Activated CD4-positive, CD25-positive, alpha-beta regulatory T cell treated with anti-CD3 and anti-CD28 coated beads, Interleukin-2, amount 50 U/mL, for 72 hours (primary cell): Measurements from ENCODE around the gene SH3BP5.

Experiments used
- DNase-seq: peaks from one replicate; pipeline ENCODE4 v3.0.0; 2021

The SH3BP5 gene

DNA sequence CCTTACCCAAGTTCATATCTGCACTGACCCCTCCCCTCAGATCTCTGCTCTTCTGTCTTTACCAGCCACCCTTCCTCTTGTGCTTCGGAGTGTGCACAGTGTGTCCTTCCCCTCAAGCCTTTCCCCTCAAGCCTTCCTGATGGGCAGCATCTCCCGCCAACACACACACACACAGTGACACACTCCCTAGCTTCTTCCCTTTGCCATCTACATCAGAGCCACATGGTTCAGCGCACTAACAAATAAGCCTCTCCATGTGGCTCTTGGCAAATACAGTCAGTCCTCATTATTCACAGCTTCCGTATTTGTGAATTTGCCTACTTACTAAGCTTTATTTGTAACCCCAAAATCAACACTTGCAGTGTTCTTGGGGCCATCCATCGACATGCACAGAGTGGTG lies 37.5 kb downstream of the SH3BP5 start:
- no peak for DNase-seq

DNA sequence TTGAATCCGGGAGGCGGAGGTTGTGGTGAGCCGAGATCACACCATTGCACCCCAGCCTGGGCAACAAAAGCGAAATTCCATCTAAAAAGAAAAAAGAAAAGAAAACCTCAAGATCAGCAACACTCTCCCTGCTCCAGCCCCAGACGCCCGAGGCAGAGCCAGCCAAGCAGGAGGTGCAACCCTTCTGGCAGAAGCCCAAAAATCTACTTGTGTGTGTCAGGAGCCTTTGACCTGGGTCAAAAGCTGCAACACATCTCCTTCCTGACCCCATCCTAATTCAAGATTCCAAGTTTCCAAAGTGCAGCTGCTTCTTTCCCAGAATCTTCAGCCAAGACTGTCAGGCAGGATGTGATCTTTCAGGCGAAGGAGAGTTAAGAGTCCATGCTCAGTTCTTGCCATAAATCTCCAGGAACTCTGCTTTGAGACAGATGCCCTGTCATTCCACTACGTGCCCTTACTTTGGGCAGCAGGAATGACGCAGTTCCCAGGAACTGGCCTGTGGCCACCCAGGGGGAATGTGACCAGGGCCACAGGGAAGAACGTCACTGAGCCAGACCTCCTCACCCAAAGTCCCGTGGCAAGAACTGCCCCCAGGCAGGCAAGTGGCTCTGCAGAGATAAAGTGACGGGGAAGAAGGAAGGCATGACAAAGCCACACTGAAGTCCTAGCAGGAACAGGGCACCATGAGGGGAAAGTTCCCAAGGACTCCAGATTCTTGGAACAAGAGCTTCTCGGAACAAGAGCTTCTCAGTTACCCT lies 39.4 kb downstream of the SH3BP5 start:
- no peak for DNase-seq

DNA sequence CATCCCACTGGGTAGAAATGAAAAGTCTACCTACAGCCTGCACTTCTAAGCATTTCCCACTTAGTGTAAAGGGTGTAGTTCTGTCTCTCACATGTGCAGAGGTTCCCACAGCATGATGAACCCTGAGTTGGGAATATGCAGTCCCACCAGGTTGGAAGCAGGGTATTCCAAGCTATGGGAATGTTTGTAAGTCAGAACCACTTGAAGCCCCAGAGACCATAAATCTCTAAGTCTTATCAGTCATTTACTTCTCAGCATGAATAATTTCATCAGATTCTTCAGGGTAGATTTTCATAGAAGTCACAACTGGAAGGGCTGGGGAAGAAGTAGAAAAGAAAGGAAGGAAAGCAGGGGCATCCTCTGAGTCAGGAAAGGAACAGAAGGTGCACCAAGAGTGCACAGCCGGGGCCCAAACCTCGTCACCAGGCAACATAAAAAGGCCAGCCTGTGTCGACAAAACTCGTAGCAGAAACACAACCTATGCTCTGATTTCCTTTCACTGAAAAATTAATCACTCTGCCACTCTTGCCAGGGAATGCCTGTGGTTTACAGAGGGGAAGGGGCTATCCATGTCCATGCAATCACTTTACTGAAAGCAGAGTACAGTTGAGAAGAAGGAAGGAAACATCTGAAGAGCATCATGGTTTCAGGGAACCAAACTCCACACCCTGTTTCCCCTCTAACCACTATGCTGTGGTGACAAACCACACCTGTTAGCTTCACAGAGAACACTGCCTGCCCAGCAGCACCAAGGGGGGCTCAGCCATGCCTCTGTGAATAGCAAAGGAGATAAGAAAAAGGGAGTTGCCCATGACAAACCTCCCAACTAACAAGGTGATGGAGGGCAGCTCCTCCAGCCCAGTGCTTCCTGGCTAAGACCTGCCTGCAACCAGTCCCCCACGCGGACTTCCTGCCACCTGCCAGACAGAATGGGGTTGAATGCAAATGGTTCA lies 40.5 kb downstream of the SH3BP5 start:
- peak; percentile 37 for DNase-seq

DNA sequence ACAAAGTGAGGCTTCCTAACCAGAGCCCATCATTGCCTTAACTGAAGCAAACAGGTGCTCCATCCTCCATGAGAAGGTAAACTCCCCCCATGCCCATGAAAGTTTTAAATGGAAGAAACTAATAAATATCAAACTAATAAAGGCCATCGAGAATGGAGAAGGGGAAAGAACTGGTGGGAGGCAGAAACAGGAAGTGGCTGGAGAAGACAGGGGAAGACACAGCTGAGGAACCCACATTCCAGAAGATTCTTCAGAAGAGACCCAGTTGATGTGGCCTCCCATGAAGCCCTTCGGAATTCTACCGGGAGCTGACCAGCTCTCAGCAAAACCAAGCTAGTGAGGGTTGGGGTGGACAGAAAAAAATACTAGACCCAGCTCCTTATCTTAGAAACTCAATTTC lies 41.6 kb downstream of the SH3BP5 start:
- DNase-seq, result no peak

DNA sequence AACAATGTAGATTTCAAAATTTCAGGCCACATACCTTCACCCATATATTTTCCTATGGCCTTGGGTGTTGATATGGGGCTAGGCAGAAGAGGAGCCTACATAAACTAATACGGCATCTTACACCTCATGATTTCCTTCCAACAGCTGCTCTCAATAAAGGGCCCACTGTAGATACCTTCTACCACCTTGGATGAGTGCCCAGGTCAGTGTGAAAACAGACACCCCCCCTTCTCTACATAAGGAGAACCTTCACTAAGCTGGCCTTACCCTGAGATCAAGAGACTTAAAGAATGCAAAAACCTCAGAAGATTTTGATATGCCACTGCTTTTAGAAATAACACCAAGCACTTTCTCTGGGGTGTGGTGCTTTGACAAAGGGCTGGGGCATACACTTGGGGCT lies 42.7 kb downstream of the SH3BP5 start:
- no peak for DNase-seq

DNA sequence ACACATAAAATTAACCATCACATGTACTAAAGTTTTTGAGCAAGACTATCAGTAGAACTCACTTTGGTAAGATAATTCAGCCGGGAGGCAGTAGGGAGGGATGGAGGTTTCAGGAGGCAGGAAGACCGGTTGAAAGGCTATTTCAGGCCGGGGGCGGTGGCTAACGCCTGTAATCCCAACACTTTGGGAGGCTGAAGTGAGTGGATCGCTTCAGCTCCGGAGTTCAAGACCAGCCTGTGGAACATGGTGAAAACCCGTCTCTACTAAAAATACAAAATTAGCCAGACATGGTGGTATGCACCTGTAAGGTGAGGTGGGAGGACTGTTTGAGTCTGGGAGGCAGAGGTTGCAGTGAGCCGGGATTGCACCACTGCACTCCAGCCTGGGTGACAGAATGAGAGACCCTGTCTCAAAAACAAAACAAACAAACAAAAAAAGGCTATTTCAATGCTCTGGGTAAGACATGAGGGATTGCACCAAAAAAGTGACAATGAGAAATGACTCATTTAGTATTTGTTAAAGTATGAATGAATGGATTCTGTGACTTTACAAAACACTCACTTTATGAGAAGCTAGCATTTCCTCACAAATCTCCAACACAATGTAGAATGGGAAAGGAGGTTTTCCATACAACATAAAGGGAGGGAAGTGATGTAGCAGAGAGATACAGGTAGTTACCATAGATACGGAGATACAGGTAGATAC lies 43.9 kb downstream of the SH3BP5 start:
- DNase-seq, result no peak

DNA sequence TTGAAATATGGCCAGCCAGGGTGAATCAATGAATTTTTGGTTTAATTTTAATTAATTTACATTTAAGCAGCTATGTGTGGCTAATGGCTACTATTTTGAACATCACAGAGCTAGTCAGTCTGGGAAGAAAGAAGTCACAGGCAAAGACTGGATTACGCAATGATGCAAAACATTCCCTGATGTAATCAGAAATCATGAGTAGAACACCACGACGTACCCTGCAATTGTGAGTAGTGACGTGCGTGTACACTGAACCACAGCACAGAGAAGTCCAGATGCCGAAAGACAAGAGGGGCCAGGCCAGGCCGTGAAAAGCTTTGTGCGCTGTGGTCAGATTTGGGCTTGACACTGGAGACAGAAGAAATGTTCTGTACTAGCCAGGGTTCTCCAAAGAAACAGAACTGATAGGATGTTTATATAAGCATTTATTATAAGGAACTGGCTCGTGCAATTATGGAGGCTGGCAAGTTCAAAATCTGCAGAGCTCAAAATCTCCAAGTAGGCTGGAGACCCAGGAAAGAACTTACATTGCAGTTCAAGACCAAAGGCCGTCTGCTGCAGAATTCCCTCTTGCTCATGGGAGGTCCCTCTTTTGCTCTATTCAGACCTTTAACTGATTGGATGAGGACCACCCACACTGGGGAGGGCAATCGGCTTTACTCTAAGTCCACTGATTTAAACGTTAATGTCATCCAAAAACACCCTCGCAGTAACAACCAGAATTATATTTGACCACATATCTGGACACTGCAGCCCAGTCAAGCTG lies 44.6 kb downstream of the SH3BP5 start:
- DNase-seq, result no peak

DNA sequence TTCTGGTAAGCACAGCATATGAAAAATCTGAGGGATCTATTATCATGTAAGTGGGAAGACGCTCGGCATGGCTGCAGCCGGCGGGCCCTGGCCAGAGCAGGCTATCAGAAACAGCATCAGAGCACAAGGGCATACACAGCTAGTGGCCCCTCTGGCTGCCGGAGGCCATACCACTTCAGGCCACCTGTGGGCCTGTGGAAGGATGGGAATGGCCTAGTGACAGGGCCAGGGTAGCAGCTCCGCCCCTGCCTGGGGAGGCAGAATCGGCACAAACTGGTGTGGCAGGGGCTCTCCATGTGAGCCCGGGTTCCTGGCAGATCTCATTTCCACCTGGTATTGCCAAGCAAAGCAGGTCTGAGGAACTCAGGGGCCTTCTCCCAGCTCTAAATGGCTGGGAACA lies 46.4 kb downstream of the SH3BP5 start:
- no peak for DNase-seq

DNA sequence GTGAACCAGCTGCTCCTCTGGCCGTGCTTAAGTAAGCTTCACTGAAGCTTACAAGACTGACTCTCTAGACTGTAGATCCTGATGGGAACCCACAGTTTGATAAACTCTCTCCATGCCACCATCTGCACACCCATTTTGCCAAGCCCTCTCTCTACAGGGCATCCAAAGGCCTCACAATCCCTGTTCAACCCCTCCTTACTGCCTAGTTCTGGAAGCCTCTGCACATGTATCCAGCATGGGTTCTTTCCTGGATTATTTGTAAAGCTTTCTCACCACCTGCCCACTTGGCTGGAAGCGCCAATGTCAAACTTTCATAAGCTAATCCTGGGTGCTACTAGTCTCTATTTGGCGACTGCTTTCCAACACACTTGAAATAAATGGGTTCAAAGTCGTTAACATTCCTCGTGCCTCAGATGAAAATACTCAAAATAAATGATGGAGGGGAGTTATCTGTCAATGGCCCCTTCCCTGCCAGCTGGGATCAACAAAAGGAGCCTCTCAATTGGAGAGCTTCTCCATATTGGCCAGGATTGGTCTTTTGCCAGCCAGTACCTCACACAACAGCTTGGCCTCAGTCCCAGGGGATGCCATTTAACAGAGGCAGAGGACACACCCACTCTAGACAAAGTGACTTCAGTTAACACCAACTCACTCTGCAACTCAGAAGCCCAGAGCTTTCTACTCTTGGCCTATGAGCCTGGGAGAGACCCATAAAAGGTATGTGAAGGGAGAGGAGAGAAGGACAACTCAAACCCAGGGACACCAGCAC lies 48.1 kb downstream of the SH3BP5 start:
- DNase-seq, result no peak

DNA sequence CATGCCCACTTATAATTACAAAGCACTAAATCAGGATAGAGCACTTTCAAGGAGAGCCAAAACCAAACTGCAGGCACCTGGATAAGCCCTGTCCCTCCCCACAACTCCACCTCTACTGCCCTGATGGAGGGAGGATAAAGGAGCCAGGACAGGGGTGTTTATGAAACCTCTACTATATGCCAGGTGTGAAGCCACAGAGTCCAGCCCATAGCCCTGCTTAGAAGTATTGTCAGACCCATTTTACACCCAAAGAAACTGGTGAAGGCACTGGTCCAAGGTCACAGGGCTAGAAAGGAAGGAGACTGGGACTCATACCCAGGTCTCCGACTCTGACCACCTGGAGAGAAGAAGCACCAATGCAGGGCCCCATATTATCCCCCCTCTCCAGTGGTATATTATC lies 48.7 kb downstream of the SH3BP5 start:
- no peak for DNase-seq

DNA sequence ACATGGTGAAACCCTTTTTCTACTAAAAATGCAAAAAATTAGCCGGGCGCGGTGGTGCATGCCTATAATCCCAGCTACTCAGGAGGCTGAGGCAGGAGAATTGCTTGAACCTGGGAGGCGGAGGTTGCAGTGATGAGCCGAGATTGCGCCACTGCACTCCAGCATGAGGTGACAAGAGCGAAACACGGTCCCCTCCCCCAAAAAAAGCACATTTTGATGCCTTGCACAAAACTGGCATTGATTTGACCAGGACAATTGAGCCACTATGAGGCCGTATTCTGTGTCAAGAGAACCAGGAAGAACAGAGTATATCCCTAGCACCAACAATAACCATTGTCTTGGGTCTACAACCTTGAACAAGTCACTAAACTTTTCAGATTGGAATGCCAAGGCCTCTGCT lies 50.6 kb downstream of the SH3BP5 start:
- no peak for DNase-seq

DNA sequence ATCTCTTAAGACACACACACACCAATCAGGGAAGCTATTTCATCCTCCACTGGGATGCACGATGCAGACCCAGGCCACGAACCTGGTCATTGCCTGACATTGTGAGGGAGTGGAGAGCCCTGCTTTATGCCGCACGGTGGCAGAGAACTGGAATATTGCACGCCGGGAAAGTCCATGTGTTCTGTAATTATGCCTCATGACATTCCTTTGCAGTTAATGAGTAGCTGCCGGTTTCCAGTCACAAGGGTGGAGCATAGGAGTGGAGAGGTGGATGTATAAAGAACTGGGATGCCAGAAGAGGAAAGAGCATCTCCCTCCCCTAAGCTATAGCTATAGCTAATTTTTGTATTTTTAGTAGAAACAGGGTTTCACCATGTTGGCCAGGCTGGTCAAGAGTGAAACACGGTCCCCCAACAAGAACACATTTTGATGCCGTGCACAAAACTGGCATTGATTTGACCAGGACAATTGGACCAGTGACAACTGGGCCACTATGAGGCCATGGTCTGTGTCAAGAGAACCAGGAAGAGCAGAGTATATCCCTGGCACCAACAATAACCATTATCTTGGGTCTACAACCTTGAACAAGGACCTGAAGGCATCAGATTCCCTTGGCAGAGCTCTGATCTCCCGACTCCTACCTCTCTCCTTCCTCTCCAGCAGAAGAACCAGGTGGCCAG lies 51.4 kb downstream of the SH3BP5 start:
- no peak for DNase-seq

DNA sequence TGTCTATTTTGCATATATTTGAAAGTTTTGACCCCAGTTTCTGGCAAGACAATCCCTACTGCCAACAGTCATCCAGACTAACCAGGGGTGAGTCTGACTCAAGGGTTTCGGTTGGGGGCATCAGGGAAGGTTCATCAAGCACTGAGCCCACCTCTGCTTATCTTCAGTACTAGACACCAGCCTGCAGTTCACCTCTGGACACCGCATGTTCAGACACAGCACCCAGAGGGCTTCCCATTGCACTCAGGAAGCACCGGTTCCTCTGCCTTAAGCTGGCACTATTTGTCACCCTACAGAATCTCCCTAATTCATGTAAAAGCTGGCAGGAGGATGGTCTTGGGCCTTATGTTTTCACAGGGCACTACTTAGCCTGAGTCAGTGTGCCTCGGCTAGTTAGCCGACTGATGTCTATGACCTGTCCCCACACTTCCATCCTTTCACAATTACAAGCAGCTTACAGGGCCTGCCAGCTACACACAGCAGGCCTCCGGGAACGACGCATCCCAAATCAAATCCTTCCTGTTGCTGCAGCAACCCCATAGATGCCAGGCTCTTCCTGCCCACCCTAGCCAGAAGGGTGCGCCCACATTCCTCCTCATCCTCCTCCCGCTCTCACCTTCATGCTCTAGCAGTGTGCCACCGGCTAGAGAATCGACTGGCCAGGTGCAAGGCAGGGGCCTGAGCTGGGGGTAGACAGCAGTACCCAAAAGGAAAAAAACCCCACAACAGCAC lies 52.5 kb downstream of the SH3BP5 start:
- DNase-seq, result no peak

DNA sequence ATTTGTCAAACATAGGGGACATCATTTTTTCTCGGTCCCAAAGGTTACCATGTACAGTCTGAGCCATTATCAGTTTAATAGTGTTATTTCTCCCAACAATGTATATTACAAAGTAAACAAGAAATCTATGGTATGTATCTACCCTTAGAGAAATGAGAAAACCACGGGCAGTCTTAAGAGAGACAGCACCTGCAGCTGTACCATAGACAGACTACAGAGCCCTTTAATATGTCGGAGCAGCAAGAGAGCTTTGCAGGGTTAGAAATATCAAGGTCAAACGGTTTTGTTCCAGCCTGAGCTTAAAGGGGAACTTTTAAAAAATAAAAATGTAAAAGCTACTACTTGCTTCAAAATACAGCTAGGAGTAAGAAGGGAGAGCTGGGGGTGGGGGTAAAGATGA lies 53.2 kb downstream of the SH3BP5 start:
- DNase-seq, result no peak

DNA sequence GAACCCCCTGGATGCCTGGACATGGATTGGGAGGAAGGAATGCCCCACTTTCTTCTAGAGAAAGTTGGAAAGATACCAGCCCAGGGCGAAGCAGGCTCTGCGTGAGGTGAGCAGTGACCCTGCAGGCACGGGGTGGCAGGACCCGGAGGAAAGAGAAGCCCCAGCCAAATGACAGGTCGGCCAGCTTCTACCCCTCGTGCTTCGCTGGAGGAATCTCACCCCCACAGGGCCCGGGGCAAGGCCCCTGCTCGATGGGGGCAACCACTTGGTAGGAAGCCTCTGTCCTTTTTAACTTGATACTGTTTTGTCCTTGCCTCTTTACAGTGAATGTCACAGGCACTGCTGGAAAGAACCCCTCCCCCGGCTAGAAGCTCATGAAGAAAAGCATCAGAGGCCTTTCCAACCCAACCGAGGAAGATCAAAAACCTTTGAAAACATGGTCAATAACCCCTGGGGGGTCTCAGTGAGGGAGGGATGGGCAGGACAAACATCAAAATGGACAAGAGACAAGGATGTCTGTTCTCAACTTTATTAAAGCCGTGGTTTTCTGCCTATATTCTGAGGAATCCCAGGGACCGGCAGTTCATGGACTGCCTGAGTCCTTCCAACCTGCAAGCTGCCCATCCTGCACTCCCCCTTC lies 54.4 kb downstream of the SH3BP5 start:
- no peak for DNase-seq

DNA sequence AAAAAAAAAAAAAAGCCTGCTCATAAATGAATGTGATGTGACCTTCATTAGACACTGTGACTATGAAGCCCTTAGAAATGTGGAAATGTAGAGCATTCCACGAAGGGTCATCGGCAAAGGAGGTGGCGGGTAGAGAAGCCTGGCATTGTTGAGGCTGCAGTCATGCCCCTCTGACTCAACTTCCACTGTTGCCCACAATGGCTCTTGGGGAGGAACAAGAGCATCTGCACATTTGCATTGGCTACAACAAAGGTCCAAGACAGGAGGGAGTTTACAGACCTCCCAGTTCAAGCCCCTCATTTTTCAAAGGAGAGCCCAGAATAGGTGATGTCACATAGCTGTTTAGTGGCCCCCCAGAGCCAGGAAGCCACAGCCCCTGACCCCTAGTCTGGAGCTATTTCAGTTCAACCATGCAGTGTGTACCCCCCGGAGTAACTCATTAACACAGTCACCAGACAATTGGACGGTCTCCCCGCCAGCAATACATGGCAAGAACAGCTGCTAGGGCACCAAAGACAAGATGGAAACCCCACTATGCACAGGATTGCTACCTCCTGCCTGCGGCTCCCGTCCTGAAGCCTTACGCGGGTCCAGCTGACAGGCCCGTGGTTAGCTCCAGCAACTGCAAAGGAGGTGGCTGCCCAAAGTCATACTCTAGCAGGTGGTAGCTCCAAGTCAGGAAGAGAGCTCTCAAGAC lies 56.2 kb downstream of the SH3BP5 start:
- no peak for DNase-seq

DNA sequence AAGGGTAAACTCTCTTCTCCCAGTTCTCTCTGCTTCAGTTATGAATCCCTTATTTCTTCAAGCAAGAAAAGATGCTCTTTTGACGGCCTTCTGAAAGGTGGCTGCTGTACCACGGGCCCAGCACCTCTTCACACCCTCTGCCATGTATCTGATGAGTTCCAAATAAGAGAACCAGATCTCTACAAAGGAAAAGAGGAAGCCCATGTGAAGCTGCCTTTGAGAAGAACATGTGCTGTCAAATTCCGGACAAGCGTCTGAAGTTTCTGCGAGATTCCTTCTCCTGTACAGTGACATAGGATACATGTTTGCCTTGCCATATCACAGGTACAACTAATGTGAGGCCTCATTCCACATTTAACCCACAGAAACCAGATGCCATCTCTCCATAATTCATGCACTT lies 59.2 kb downstream of the SH3BP5 start:
- no peak for DNase-seq

DNA sequence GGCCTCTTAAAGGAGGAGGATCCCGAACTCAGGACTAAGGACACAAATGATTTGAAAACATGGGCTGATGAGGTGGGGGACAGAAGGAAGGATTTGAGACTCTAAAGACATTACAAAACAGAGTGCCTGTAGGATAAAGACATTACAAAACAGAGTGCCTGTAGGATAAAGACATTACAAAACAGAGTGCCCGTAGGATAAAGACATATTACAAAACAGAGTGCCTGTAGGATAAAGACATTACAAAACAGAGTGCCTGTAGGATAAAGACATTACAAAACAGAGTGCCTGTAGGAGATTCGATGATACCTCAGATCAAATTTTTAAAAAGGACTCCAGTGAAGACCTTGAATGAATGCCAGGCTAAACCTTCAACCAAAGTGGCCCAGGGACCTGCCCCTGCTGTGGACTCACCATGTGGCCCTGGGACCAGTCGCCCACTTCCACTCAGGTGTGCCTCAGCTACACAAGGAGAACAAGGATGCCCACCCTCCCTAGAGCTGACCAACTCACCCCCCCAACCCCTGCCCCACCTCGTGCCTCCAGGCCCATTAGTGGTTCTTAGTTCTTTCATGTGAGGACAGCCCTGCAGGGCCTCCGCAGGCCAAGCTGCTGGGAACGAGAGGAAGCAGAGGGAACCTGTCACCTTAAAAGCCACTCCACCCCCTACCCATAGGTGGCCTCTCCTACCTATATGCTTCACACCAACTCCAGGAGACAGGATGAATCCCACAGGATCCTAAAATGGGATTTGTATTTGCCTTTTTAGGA lies 59.8 kb downstream of the SH3BP5 start:
- DNase-seq, result no peak
